Stimulated activated naive CD8-positive, alpha-beta T cell treated with anti-CD3 and anti-CD28 coated beads, Interleukin-15, Interleukin-2, amounts not matched to agents 100 ng/mL and 50 ng/mL, for 24 hours (primary cell): ENCODE measurements around the gene NGEF.
"Not testable (repeated sequence)": the region's sequence is repeated elsewhere in the genome, so short reads cannot be mapped to it uniquely, and the experiment has no call there.

Experiments used
- H3K27ac Mint-ChIP-seq: one replicate; pipeline ENCODE4 v1.8.0; 2021; ENCODE audit warnings: mild to moderate bottlenecking, mixed read lengths
- H3K27me3 Mint-ChIP-seq: one replicate; pipeline ENCODE4 v1.8.0; 2021; ENCODE audit warnings: mixed read lengths
- H3K36me3 Mint-ChIP-seq: one replicate; pipeline ENCODE4 v1.8.0; 2021; ENCODE audit warnings: low read depth, mixed read lengths
- H3K4me1 Mint-ChIP-seq: one replicate; pipeline ENCODE4 v1.8.0; 2021; ENCODE audit warnings: low read depth, mixed read lengths
- H3K4me3 Mint-ChIP-seq: one replicate; pipeline ENCODE4 v1.8.0; 2021; ENCODE audit warnings: mild to moderate bottlenecking, mixed read lengths
- H3K9me3 Mint-ChIP-seq: one replicate; pipeline ENCODE4 v1.8.0; 2021; ENCODE audit warnings: mixed read lengths

The NGEF gene, protein sequence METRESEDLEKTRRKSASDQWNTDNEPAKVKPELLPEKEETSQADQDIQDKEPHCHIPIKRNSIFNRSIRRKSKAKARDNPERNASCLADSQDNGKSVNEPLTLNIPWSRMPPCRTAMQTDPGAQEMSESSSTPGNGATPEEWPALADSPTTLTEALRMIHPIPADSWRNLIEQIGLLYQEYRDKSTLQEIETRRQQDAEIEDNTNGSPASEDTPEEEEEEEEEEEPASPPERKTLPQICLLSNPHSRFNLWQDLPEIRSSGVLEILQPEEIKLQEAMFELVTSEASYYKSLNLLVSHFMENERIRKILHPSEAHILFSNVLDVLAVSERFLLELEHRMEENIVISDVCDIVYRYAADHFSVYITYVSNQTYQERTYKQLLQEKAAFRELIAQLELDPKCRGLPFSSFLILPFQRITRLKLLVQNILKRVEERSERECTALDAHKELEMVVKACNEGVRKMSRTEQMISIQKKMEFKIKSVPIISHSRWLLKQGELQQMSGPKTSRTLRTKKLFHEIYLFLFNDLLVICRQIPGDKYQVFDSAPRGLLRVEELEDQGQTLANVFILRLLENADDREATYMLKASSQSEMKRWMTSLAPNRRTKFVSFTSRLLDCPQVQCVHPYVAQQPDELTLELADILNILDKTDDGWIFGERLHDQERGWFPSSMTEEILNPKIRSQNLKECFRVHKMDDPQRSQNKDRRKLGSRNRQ

DNA sequence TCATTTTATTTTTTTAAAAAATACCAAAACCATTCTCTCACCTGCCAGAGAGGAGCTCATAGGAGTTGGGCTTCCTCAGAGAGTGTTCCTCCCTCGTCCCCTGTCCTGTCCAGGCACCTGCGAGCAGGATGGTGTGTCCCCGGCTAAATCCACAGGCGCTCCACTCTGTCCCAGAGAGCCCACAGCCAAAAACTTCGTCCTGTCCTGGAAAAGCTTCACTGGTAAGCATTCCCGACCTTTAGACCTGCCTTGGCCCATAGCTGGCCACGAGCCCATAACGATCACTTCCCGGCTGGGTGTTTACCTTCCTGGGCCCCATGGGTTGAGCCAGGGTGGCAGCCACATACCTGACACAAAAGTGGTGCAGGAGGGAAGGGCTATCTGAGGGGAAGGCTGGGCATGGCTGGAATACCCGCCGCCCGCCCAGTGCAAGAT is at the start of gene NGEF:
TSS of gene NGEF (minus strand) at position 230 of the 435 bp plus-strand sequence. CDS start 38,366 bp downstream, outside the sequence.
- peaks cover 3% of the 10 kb centered on the region for H3K4me1 Mint-ChIP-seq
- H3K27ac Mint-ChIP-seq = no peak within 1 kb of the TSS
- no peaks in the 10 kb centered on the region for H3K36me3 Mint-ChIP-seq
- no peak within 1 kb of the TSS for H3K4me3 Mint-ChIP-seq
- no peaks in the 10 kb centered on the region for H3K27me3 Mint-ChIP-seq
- H3K9me3 Mint-ChIP-seq = peaks cover 8% of the 10 kb centered on the region

- H3K9me3 Mint-ChIP-seq = no peaks in the 10 kb centered on the region
- peak overlapping the region; percentile 79 for H3K27ac Mint-ChIP-seq
- peaks cover 73% of the 10 kb centered on the region for H3K4me1 Mint-ChIP-seq
- peaks cover 25% of the 10 kb centered on the region for H3K36me3 Mint-ChIP-seq
- H3K4me3 Mint-ChIP-seq = peak overlapping the region; percentile 87
- H3K27me3 Mint-ChIP-seq = no peaks in the 10 kb centered on the region
Measured at GRCh38 chr2:233062451-233062850, 49.4 kb upstream of the NGEF start.

DNA sequence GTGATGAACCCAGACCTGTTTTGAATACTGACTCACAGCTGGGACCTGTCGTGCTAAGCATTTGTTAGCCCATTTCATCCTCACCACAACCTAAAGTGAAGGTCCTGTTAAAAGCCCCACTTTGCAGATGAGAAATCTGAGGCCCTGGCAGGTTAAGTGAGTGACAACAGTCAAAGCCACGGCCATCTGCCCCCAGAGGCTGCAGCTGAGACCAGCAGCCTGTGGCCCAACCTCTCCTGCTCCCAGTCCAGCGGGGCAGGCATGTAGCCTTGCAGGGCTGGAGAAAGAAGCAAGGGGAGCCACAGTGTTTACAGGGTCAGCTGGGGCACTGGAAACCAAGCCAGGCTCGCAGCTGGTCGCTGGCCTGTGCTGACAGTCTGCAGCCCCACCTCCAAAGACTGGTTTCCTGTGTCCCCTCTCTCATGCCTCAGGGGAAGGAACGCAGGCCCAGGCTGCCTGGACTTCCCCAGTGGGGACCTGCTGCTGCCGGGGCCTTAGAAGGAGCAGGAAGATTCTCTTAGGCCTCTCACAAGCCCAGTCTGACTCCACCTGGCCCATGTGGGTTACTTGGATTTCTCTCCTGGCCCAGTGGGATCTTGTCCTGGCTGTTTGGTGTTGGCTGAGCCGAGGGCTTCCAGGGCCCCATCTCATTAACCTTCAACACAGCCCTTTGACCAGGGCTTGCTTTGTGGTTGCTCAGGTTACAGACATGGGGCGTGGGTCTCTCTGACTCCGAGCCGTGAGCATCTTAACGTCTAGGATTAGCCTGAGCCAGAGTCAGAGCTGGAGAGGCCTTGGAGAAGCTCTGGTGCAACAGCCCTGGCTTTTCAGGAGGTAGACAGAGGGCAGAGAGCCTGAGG is 48.8 kb upstream of the NGEF start:
- Mint-ChIP-seq H3K4me3 (peak overlapping the region; percentile 87), H3K9me3 (no peaks in the 10 kb centered on the region), H3K27ac (peak overlapping the region; percentile 99), H3K27me3 (no peaks in the 10 kb centered on the region), H3K36me3 (peaks cover 19% of the 10 kb centered on the region), H3K4me1 (peaks cover 67% of the 10 kb centered on the region)

GRCh38 chr2:233060980-233061590 is 48.0 kb upstream of the NGEF start:
- Mint-ChIP-seq H3K9me3 (no peaks in the 10 kb centered on the region), H3K36me3 (peaks cover 13% of the 10 kb centered on the region), H3K27me3 (no peaks in the 10 kb centered on the region), H3K27ac (peak overlapping the region; percentile 99), H3K4me1 (peaks cover 59% of the 10 kb centered on the region), H3K4me3 (peak overlapping the region; percentile 87)

DNA sequence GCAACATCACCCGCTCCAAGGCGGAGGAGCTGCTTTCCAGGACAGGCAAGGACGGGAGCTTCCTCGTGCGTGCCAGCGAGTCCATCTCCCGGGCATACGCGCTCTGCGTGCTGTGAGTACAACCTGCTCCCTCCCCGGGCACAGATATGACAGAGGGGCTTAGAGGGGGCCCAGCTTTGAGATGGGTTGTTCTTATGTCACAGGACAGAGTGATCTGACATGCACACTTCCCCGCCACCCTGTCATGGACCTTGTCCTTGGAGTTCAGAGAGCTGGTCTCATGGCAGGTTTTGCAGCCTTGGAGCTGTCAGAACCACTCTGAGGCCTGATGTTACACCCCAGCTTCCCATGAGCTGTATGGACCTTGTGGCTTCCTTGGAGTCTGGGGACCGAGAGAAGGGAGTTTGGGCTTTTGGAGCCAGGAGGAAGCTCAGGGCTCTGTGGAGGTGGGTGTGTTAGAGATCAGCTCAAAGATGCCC is 47.5 kb upstream of the NGEF start:
- H3K4me3 Mint-ChIP-seq = peak overlapping the region; percentile 87
- H3K27ac Mint-ChIP-seq = peak overlapping the region; percentile 99
- no peaks in the 10 kb centered on the region for H3K9me3 Mint-ChIP-seq
- H3K36me3 Mint-ChIP-seq = peaks cover 11% of the 10 kb centered on the region
- H3K27me3 Mint-ChIP-seq = no peaks in the 10 kb centered on the region
- H3K4me1 Mint-ChIP-seq = peaks cover 56% of the 10 kb centered on the region

- peak within 1 kb of the TSS; percentile 99 for H3K27ac Mint-ChIP-seq
- peaks cover 7% of the 10 kb centered on the region for H3K36me3 Mint-ChIP-seq
- no peaks in the 10 kb centered on the region for H3K27me3 Mint-ChIP-seq
- peaks cover 50% of the 10 kb centered on the region for H3K4me1 Mint-ChIP-seq
- no peaks in the 10 kb centered on the region for H3K9me3 Mint-ChIP-seq
- peak within 1 kb of the TSS; percentile 87 for H3K4me3 Mint-ChIP-seq
Measured at GRCh38 chr2:233059797-233060500, 46.9 kb upstream of the NGEF start, which contains the start of gene INPP5D. INPP5D (plus strand) TSS chr2:233060342; CDS start chr2:233060479, 137 bp downstream.

DNA sequence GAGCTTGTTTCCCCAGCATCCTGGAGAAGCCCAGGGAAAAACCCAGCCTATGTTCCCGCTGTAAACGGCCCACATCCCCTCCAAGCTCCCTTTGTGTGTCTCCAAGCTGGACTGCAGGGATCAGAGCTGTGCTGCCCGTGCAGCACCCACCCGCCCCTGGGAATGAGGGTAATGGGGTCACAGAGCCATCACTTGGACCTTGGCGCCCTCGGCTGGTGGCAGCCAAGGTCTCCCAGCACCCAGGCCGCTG is 46.4 kb upstream of the NGEF start:
- peak overlapping the region; percentile 99 for H3K27ac Mint-ChIP-seq
- peaks cover 3% of the 10 kb centered on the region for H3K36me3 Mint-ChIP-seq
- H3K4me1 Mint-ChIP-seq = peaks cover 46% of the 10 kb centered on the region
- H3K27me3 Mint-ChIP-seq = no peaks in the 10 kb centered on the region
- H3K9me3 Mint-ChIP-seq = no peaks in the 10 kb centered on the region
- peak overlapping the region; percentile 87 for H3K4me3 Mint-ChIP-seq

DNA sequence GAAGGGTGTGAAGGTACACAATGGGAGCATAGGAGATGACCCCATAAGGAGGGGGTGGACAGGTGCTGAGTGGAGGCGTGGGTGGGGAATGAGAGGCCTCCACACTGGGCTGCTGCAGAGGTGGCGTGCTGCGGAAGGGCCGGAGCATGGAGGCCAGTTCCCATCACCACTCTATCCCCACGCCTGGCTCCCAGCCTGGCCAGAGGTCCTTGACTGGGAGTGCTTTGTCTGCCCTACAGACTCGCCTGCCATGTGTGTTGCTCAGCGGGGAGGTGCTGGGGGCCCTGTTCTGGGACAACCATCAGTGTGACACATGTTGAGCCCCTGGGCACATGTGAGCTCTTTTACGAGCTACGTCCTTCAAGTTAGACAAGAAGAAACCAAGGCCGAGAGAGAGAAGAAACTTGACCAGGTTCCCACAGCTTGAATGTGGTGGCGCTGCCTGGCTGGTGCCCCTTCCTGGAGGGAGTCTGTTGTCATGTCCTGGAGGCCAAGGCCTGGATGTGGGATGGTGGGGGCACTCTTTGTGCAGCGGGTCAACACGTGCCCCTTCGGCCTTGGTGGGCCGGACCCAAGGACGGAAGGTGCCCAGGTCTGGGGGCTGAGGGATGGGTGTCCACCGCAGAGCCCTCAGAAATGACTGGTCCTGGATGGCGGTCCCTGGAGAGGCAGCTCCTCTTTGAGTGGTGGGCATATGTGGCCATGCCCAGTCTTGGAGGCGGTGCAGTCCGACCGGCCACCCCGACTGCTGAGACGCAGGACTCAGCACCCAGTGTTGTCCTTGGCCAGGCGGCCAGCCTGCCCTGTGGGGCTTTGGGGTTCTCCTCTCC is 45.9 kb upstream of the NGEF start:
- Mint-ChIP-seq H3K27me3 (no peaks in the 10 kb centered on the region), H3K4me1 (peaks cover 43% of the 10 kb centered on the region), H3K27ac (peak overlapping the region; percentile 80), H3K4me3 (peak overlapping the region; percentile 27), H3K36me3 (no peaks in the 10 kb centered on the region), H3K9me3 (no peaks in the 10 kb centered on the region)

DNA sequence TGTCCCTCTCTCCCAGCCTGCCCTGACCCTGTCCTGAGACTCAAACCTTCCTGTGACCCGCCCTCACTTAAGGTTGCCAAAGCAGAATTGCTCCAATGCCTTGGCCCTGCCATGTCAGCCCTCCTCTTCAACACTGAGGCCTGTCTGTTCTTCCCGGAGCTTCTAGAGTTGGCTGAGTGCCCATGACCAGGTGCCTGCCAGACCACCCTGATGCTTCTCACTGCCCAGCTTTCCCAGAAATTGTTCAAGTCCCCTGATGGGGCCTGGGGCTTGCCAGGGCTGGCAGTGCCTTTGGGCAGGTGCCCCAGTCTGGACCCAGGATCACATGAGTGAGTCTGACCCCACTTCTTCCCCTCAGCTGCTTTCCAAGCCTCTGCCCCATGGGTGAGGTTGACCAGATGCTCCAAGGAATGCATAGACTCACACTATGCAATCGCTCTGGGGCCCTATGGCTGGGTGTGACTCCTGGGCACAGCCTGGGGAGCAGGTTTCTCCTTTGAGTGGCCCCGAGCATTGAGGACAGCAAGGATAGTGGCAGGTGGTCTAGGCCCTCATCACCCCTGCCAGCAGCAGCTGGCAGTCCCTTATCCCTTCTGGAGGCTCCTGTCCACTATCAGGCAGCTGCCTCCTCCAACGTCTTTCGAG is 44.0 kb upstream of the NGEF start:
- Mint-ChIP-seq H3K4me1 (peaks cover 28% of the 10 kb centered on the region), H3K4me3 (no peak overlapping the region), H3K36me3 (no peaks in the 10 kb centered on the region), H3K9me3 (no peaks in the 10 kb centered on the region), H3K27ac (no peak overlapping the region), H3K27me3 (no peaks in the 10 kb centered on the region)

DNA sequence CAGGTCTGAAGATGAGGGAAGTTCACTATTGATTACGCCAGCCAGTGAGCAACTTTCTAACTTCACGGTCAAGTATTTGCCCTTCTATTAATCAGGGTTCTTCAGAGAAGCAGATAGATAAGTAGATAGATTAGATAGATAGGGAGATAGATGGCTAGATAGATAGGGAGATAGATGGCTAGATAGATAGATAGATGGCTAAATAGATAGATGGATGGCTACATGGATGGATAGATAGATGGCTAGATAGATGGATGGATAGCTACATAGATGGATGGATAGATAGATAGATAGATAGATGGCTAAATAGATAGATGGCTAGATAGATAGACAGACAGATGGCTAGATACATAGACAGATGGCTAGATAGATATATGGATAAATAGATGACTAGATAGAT is 42.3 kb upstream of the NGEF start:
- no peak overlapping the region for H3K27ac Mint-ChIP-seq

GRCh38 chr2:233053928-233054784 is 41.1 kb upstream of the NGEF start:
- H3K27me3 Mint-ChIP-seq = no peaks in the 10 kb centered on the region
- no peaks in the 10 kb centered on the region for H3K9me3 Mint-ChIP-seq
- no peak overlapping the region for H3K27ac Mint-ChIP-seq
- H3K4me1 Mint-ChIP-seq = peaks cover 17% of the 10 kb centered on the region
- no peaks in the 10 kb centered on the region for H3K36me3 Mint-ChIP-seq
- H3K4me3 Mint-ChIP-seq = no peak overlapping the region

More for the DNA sequence above, 42.3 kb upstream of the NGEF start:
- H3K9me3 Mint-ChIP-seq = no peaks in the 10 kb centered on the region
- H3K4me3 Mint-ChIP-seq = no peak overlapping the region
- H3K27me3 Mint-ChIP-seq = no peaks in the 10 kb centered on the region
- peaks cover 24% of the 10 kb centered on the region for H3K4me1 Mint-ChIP-seq
- H3K36me3 Mint-ChIP-seq = no peaks in the 10 kb centered on the region

- H3K27ac Mint-ChIP-seq, H3K27me3 Mint-ChIP-seq, H3K4me3 Mint-ChIP-seq, H3K36me3 Mint-ChIP-seq, H3K9me3 Mint-ChIP-seq: not testable (repeated sequence)
- peaks cover 10% of the 10 kb centered on the region for H3K4me1 Mint-ChIP-seq
Measured at GRCh38 chr2:233052517-233052916, 39.5 kb upstream of the NGEF start.
